ENCODE data around the gene PRR5. TPM values are rescaled to one million over a fixed set of nuclear protein-coding genes. Genes with fewer than 3 reads are reported as not detected.
"Not testable (repeated sequence)": the region's sequence is repeated elsewhere in the genome, so short reads cannot be mapped to it uniquely, and the experiment has no call there.

The PRR5 gene
- total RNA-seq, 1 donor from 2014 or later: 20.5 TPM

- DNase-seq (ENCODE audit: low spot score, unreplicated experiment): no peak
- peak overlapping the region; percentile 26 for H3K4me3 Mint-ChIP-seq (ENCODE audit: low read depth)
- no peak for TF ChIP-seq CTCF (IDR thresholded peaks at IDR 0.05; ENCODE audit: unreplicated experiment)
- H3K27ac Mint-ChIP-seq: no peak overlapping the region
- H3K4me1 Mint-ChIP-seq (ENCODE audit: low read depth): peaks cover 6% of the 10 kb centered on the region
- H3K36me3 Mint-ChIP-seq (ENCODE audit: insufficient read depth): no peaks in the 10 kb centered on the region
- no peaks in the 10 kb centered on the region for H3K27me3 Mint-ChIP-seq
- no peaks in the 10 kb centered on the region for H3K9me3 Mint-ChIP-seq (ENCODE audit: low read depth)
Observed at GRCh38 chr22:44676441-44677352, 25.3 kb upstream of the PRR5 start.

DNA sequence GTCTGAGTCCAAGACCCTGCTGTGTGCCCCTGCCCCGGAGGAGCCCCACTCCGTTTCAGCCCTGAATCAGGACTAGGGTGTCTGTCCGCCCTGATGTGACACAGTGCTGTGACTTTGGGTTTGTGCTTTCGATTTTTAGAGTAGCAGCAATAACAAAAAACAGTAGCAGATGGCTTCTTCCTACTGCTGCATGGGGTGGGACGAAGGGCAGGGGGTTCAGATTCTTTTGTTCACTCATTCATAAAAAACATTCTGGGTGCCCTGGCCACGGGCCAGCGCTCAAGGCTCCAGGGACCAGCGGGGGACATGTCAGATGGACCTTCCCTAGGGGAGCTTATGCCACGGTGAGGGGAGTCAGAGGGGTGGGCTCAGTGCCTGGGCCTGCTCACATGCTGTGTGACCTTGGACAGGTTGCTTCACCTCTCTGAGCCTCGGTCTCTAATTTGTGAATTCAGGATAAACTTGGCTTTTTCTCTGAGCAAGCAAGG lies 24.6 kb upstream of the PRR5 start:
- Mint-ChIP-seq H3K9me3 (ENCODE audit: low read depth) (no peaks in the 10 kb centered on the region), H3K4me1 (ENCODE audit: low read depth) (peaks cover 6% of the 10 kb centered on the region), H3K27ac (peak overlapping the region; percentile 24), H3K4me3 (ENCODE audit: low read depth) (no peak overlapping the region), H3K27me3 (no peaks in the 10 kb centered on the region), H3K36me3 (ENCODE audit: insufficient read depth) (no peaks in the 10 kb centered on the region)
- TF ChIP-seq CTCF (IDR thresholded peaks at IDR 0.05; ENCODE audit: unreplicated experiment): no peak
- DNase-seq (ENCODE audit: low spot score, unreplicated experiment): no peak

GRCh38 chr22:44677871-44678555 lies 24.0 kb upstream of the PRR5 start:
- Mint-ChIP-seq H3K27me3 (no peaks in the 10 kb centered on the region), H3K4me3 (ENCODE audit: low read depth) (no peak overlapping the region), H3K4me1 (ENCODE audit: low read depth) (peaks cover 6% of the 10 kb centered on the region), H3K9me3 (ENCODE audit: low read depth) (no peaks in the 10 kb centered on the region), H3K36me3 (ENCODE audit: insufficient read depth) (no peaks in the 10 kb centered on the region), H3K27ac (no peak overlapping the region)
- no peak for DNase-seq (ENCODE audit: low spot score, unreplicated experiment)
- TF ChIP-seq CTCF (IDR thresholded peaks at IDR 0.05; ENCODE audit: unreplicated experiment): no peak

- Mint-ChIP-seq H3K9me3 (ENCODE audit: low read depth) (no peaks in the 10 kb centered on the region), H3K27me3 (no peaks in the 10 kb centered on the region), H3K27ac (no peak overlapping the region), H3K36me3 (ENCODE audit: insufficient read depth) (no peaks in the 10 kb centered on the region), H3K4me1 (ENCODE audit: low read depth) (peaks cover 6% of the 10 kb centered on the region), H3K4me3 (ENCODE audit: low read depth) (no peak overlapping the region)
- DNase-seq (ENCODE audit: low spot score, unreplicated experiment): no peak
- TF ChIP-seq CTCF (IDR thresholded peaks at IDR 0.05; ENCODE audit: unreplicated experiment): no peak
Observed at GRCh38 chr22:44678556-44679305, 23.3 kb upstream of the PRR5 start.

GRCh38 chr22:44679306-44679647 lies 22.7 kb upstream of the PRR5 start:
- not testable (repeated sequence) for H3K4me3 Mint-ChIP-seq (ENCODE audit: low read depth); H3K9me3 Mint-ChIP-seq (ENCODE audit: low read depth)

More at GRCh38 chr22:44679306-44679647, 22.7 kb upstream of the PRR5 start:
- not testable (repeated sequence) for H3K27me3 Mint-ChIP-seq; H3K27ac Mint-ChIP-seq; DNase-seq (ENCODE audit: low spot score, unreplicated experiment); H3K4me1 Mint-ChIP-seq (ENCODE audit: low read depth); H3K36me3 Mint-ChIP-seq (ENCODE audit: insufficient read depth)
